GM19351 (cell line): ENCODE results near the gene RALBP1.

Experiments used
- ATAC-seq: cut with Tn5 transposase; IDR thresholded peaks from one replicate; pipeline ENCODE4 v1.9.1; 2021; ENCODE audit warnings: mild to moderate bottlenecking, moderate library complexity; ENCODE audit not compliant: unreplicated experiment

Gene RALBP1

GRCh38 chr18:9506046-9506792, 30.9 kb downstream of the RALBP1 start:
- no peak for ATAC-seq

GRCh38 chr18:9507565-9508088, 32.3 kb downstream of the RALBP1 start:
- no peak for ATAC-seq

GRCh38 chr18:9508446-9509025, 33.2 kb downstream of the RALBP1 start:
- no peak for ATAC-seq

GRCh38 chr18:9513971-9514512, 38.7 kb downstream of the RALBP1 start:
- no peak for ATAC-seq

- no peak for ATAC-seq
Measured at GRCh38 chr18:9516437-9517064, 41.2 kb downstream of the RALBP1 start.

GRCh38 chr18:9517869-9518268, 42.6 kb downstream of the RALBP1 start:
- ATAC-seq = no peak

GRCh38 chr18:9519399-9519798, 44.1 kb downstream of the RALBP1 start:
- no peak for ATAC-seq

- ATAC-seq = no peak
Measured at GRCh38 chr18:9520666-9521065, 45.4 kb downstream of the RALBP1 start.

- ATAC-seq = no peak
Measured at GRCh38 chr18:9521770-9522169, 46.5 kb downstream of the RALBP1 start.

GRCh38 chr18:9522952-9523351, 47.6 kb downstream of the RALBP1 start:
- no peak for ATAC-seq

GRCh38 chr18:9526458-9526857, 51.1 kb downstream of the RALBP1 start:
- no peak for ATAC-seq

GRCh38 chr18:9530226-9531009, 55.1 kb downstream of the RALBP1 start:
- ATAC-seq = no peak

GRCh38 chr18:9531791-9532410, 56.6 kb downstream of the RALBP1 start:
- ATAC-seq = no peak

GRCh38 chr18:9534844-9535243, 59.5 kb downstream of the RALBP1 start:
- ATAC-seq = no peak

GRCh38 chr18:9535430-9535991, 60.2 kb downstream of the RALBP1 start:
- ATAC-seq = no peak

- no peak for ATAC-seq
Measured at GRCh38 chr18:9536354-9537152, 61.2 kb downstream of the RALBP1 start.

GRCh38 chr18:9537677-9538076, 62.4 kb downstream of the RALBP1 start:
- no peak for ATAC-seq

- no peak for ATAC-seq
Measured at GRCh38 chr18:9539283-9539682, 64.0 kb downstream of the RALBP1 start.

- ATAC-seq = no peak
Measured at GRCh38 chr18:9539938-9540337, 64.6 kb downstream of the RALBP1 start.
